ENCODE data around the gene GDNF.

- TF ChIP-seq EP300 (IDR thresholded peaks at IDR 0.05) (no peak), CTCF (IDR thresholded peaks at IDR 0.05) (no peak), POLR2A (IDR thresholded peaks at IDR 0.05) (peak in 1 of 2 donors; percentile 1), POLR2AphosphoS5 (IDR thresholded peaks at IDR 0.05) (no peak)
Measured at GRCh38 chr5:37836592-37837413, 3.0 kb downstream of the GDNF start.
